SK-N-MC (cell line): ENCODE data around the gene ADAMTS18.

Experiments
- DNase-seq: peaks from one replicate; pipeline ENCODE4 v3.0.0-alpha.2; 2011; ENCODE audit warnings: low read depth, low spot score
- H3K27ac ChIP-seq: fragments of 200-600 bp; sonication (generic); 2 replicates; pipeline ENCODE4 v1.5.1; 2016; ENCODE audit warnings: mixed run types
- H3K36me3 ChIP-seq: fragments of 200-600 bp; sonication (generic); 2 replicates; pipeline ENCODE4 v1.6.1; 2017; ENCODE audit warnings: antibody characterized with exemption, low read length, mixed read lengths; ENCODE audit not compliant: insufficient read depth
- H3K4me3 ChIP-seq: fragments of 200-600 bp; sonication (generic); 2 replicates; pipeline ENCODE4 v1.5.1; 2016
- H3K9ac ChIP-seq: fragments of 200-600 bp; sonication (generic); 2 replicates; pipeline ENCODE4 v1.8.0; 2017; ENCODE audit warnings: mixed run types, mixed read lengths; ENCODE audit not compliant: insufficient read length
- H3K9me3 ChIP-seq: fragments of 200-600 bp; sonication (generic); 2 replicates; pipeline ENCODE4 v1.6.1; 2017; ENCODE audit warnings: low read depth, mild to moderate bottlenecking, antibody characterized with exemption, low read length, moderate library complexity, mixed read lengths
- EZH2 ChIP-seq: fragments of 200-600 bp; sonication (generic); IDR thresholded peaks from one replicate; pipeline ENCODE4 v1.6.1; 2017; ENCODE audit warnings: antibody characterized with exemption
- FOXP2 ChIP-seq: optimal IDR thresholded peaks from 2 replicates; pipeline ENCODE3; 2011; ENCODE audit warnings: mild to moderate bottlenecking, moderate library complexity; ENCODE audit not compliant: insufficient read depth; ENCODE audit errors: extremely low read length, control extremely low read depth
- POLR2AphosphoS5 ChIP-seq: IDR thresholded peaks from 2 replicates; pipeline ENCODE4 v1.6.1; 2012; ENCODE audit warnings: mild to moderate bottlenecking, low read depth, low read length, borderline replicate concordance

ADAMTS18 gene

DNA sequence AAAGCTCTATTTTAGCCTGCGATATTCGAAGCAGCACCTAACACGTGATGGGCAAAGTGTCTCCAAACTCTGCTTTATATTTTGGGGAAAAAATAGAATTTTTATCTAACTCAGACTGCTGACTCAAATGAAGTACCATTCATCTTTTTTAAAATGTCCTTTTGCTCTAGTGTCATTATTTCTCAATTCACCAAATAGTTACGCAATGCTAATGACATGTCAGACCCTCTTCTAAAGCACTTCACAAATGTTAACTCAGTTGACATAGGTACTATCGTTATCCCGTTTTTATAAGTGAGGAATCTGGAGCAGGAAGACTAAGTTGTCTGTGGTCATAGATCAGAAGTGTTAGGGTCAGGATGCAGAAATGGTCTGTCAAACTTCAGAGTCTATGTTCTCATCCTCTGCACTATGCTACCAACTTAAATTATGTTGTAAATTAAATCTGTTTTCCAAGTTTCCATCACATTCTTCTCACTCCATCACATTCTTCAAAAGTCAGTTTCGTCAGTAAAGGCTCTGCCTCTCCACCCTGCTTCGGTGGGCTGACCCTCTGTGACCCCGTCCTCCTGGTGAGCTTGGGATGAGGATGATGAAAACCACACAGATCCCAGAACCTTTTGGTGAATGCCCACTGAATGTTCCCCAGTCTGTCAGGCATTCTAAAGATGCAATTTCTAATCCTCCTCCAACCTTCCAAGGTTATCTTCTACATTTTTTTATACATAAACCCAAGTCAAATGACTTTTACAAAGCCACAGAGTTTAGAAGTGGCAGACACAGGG, 102.8 kb downstream of the ADAMTS18 start:
- H3K36me3 ChIP-seq = no peaks in the 10 kb centered on the region
- H3K9me3 ChIP-seq = no peaks in the 10 kb centered on the region
- H3K4me3 ChIP-seq = no peak overlapping the region
- H3K27ac ChIP-seq = no peak overlapping the region
- H3K9ac ChIP-seq = no peak overlapping the region
- TF ChIP-seq EZH2 (no peak), FOXP2 (no peak), POLR2AphosphoS5 (no peak)
- DNase-seq = no peak

DNA sequence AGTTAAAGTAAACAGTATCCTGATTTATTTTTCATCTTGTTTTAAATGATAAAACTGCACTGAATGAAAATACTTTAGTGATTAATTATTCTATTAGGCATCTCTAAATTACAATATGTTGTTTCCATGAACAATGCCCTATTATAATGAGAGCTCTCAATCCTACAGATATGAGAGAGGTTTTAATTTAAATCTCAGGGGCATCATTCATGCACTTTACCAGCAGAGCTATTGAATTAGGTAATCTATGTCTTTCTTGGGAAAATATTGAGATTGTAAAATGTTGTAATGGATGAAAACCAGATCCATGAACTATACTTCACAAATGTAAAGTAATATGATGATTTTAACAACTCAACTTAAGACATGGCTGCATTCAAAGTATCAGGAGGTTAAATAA, 103.8 kb downstream of the ADAMTS18 start:
- Histone ChIP-seq H3K36me3 (no peaks in the 10 kb centered on the region), H3K27ac (no peak overlapping the region), H3K9me3 (no peaks in the 10 kb centered on the region), H3K9ac (no peak overlapping the region), H3K4me3 (no peak overlapping the region)
- DNase-seq = no peak
- TF ChIP-seq FOXP2 (no peak), POLR2AphosphoS5 (no peak), EZH2 (no peak)

DNA sequence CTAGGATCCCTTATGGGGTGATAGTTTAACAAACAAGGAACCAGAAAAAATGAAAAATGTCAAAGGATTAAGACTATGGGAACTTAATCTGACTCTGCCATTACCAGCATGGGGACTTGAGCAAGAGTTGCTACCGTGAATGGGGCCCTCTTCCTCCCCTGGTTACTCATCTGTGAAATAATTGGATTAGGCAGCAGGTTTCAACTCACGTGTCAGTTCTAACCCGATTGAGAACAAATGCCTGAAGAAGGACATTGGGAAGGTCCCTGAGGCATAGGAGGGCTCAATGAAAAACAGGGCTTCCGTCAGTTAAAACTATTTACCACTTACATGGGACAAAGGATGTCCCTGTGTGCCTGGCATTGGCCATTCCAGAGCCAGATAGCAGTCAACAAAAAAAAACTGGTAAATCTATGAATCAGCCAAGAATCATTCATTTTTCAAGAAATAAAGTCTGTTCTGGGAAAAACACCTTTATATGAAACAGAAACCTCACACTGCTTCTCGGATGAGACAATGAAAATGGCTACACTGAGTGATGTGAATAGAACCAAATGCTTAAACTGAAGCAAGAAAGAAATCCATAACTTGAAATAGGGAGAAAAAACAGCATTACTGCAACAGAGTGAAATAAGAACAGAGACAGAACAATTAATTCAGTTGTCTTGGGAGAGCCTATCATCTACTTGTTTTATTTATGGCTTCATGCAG, 104.3 kb downstream of the ADAMTS18 start:
- Histone ChIP-seq H3K4me3 (no peak overlapping the region), H3K36me3 (no peaks in the 10 kb centered on the region), H3K9ac (no peak overlapping the region), H3K9me3 (no peaks in the 10 kb centered on the region), H3K27ac (no peak overlapping the region)
- TF ChIP-seq FOXP2 = no peak
- TF ChIP-seq EZH2 = no peak
- no peak for TF ChIP-seq POLR2AphosphoS5
- no peak for DNase-seq

DNA sequence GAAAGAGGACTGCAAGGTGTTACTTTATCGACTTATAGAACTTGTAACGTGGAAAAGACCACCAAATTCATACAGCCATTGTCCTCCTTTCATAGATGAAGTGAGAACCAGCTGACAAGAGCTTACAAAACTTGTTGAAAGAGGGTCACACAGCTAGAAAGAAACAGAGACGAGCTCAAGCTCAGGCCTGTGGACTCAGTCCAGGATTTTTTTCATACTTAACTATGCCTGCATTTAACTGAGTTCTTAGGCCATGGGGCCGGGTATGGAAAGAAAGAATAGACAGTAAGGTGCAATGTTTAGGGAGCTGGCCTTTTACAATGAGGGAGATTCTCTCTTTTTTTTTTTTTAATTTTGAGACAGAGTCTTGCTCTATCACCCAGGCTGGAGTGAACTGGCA, 106.1 kb downstream of the ADAMTS18 start:
- no peak overlapping the region for H3K27ac ChIP-seq
- DNase-seq = no peak
- TF ChIP-seq FOXP2 (no peak), EZH2 (no peak), POLR2AphosphoS5 (no peak)

DNA sequence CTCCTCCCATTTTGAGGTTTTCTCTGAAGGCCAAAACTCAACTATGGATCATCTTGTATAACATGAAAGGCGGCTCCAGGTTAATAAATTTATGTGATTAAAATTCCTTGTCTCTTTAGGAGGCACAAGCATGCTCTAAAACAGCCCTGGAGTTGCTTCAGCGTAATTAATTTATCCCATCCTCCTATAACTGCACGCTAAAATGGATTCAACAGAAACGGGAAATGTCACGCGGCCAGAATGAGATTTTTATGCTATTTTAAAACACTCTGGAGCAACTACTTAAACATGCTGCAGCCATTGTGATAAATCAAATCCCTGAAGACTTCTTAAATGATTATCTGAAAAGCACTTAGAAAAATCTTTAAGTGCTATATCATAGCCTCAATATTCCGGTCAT, 106.6 kb downstream of the ADAMTS18 start:
- no peak for TF ChIP-seq POLR2AphosphoS5
- no peak for TF ChIP-seq EZH2
- TF ChIP-seq FOXP2 = no peak
- Histone ChIP-seq H3K9me3 (no peaks in the 10 kb centered on the region), H3K4me3 (no peak overlapping the region), H3K27ac (no peak overlapping the region), H3K9ac (no peak overlapping the region), H3K36me3 (no peaks in the 10 kb centered on the region)
- no peak for DNase-seq

More for the DNA sequence above, 106.1 kb downstream of the ADAMTS18 start:
- no peaks in the 10 kb centered on the region for H3K36me3 ChIP-seq
- no peak overlapping the region for H3K9ac ChIP-seq
- H3K9me3 ChIP-seq = no peaks in the 10 kb centered on the region
- no peak overlapping the region for H3K4me3 ChIP-seq

DNA sequence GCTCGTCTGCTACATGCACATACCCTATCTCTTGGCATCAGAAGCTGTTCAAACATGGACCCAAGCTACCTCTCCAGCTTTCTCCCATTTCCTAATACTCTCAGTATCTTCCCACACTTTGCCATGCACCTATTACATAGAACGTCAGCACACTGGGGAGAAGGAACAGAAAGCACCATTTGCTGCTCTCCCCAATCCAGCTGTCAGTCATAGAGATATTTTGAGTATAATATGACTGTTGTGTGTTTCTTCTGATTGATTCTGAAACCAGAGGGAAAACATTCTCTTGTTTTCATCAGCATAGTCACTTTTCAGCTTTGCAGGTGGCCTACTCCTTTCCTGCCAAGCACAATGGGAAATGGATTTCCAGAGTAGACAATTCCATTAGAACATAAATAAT, 107.1 kb downstream of the ADAMTS18 start:
- no peaks in the 10 kb centered on the region for H3K9me3 ChIP-seq
- no peaks in the 10 kb centered on the region for H3K36me3 ChIP-seq
- no peak for TF ChIP-seq FOXP2
- TF ChIP-seq POLR2AphosphoS5 = no peak
- TF ChIP-seq EZH2 = no peak
- no peak overlapping the region for H3K4me3 ChIP-seq
- H3K9ac ChIP-seq = no peak overlapping the region
- H3K27ac ChIP-seq = no peak overlapping the region
- DNase-seq = no peak

DNA sequence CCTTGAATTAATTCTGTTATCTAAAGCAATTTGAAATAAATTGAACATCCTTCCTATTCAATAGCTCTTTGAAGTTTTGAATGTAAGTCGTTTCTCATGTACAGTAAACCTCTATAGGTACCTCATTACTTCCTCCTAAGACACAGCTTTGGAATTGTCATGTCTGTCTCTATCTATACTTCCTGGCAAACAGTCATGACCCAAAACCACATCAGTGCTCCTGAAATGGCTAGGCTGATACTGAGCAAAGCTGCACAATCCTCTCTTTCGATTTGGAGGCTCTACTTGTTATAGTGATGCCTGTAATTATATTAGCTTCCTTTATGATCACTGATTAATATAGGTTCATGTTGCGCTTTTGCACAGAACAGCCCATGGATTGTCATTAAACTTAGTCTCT, 110.1 kb downstream of the ADAMTS18 start:
- no peak for DNase-seq
- Histone ChIP-seq H3K36me3 (no peaks in the 10 kb centered on the region), H3K9me3 (no peaks in the 10 kb centered on the region), H3K9ac (no peak overlapping the region), H3K27ac (no peak overlapping the region), H3K4me3 (no peak overlapping the region)
- TF ChIP-seq POLR2AphosphoS5 (no peak), FOXP2 (no peak), EZH2 (no peak)

DNA sequence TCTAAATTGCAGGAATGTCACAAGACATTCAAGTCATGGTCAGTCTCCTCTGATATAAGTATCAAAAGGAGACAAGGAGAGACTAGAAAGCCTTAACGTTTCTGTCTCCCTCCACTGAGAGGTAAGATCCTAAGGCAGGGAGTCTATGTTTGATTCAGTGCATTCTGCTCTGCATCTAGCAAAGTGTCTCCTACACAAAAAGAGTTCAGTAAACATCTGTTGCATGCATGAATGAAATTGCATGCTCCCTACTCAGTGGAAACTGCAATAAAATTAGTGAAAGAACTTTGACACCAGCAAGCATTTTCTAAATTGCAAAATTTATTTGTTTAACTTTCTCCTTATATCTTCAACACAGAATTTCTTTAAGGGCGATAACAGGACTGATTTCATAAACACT, 111.1 kb downstream of the ADAMTS18 start:
- Histone ChIP-seq H3K4me3 (no peak overlapping the region), H3K9me3 (no peaks in the 10 kb centered on the region), H3K36me3 (no peaks in the 10 kb centered on the region), H3K27ac (no peak overlapping the region), H3K9ac (no peak overlapping the region)
- TF ChIP-seq EZH2 (no peak), FOXP2 (no peak), POLR2AphosphoS5 (no peak)
- DNase-seq = no peak

DNA sequence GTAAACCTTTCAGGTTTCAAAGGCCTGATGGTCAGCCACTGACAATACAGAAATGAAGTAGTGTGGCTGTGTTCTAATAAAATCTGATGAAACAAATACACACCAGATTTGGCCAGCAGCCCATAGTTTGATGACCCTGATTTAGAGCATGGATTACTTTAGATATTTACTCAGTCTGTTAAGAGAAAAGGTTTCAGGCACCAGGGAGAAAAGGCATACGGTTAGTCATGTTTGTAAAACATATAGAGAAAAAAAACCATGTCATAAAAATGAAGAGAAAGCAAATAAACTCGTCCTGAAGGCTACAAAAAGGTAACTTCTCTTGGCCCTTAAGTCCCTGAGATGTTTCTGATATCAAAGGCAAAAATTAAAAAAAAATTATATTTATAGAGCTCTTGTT, 112.1 kb downstream of the ADAMTS18 start:
- Histone ChIP-seq H3K27ac (no peak overlapping the region), H3K9ac (no peak overlapping the region), H3K4me3 (no peak overlapping the region), H3K9me3 (no peaks in the 10 kb centered on the region), H3K36me3 (no peaks in the 10 kb centered on the region)
- no peak for DNase-seq
- TF ChIP-seq POLR2AphosphoS5 (no peak), EZH2 (no peak), FOXP2 (no peak)
